Measurements from ENCODE around the gene ACBD6. TPM values are rescaled to one million over a fixed set of nuclear protein-coding genes. Genes with fewer than 3 reads are reported as not detected.
"Not testable (repeated sequence)": the region's sequence is repeated elsewhere in the genome, so short reads cannot be mapped to it uniquely, and the experiment has no call there.

ACBD6 gene
- polyA plus RNA-seq, 4 donors: 64.9 to 75.5 (median 67.5) TPM

DNA sequence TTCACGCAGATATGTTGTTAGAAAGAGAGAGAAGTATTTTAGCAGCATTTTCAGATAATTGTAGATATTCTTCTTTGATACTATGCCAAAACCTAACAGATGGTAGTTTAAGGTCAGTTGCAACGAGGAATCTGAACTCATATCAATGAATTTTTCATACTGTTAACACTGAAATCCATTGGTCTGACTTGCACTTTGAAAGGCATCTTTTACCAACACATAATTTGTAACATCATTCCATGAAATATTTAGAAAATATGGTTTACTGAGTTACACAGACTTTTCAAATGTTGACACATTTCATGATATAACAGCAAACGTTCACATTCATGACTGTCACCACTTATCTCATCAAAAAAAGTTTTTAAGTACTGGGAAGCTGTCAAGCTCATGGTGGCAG is 4.6 kb downstream of the ACBD6 start:
- DNase-seq (ENCODE audit: low read depth in 4 of 4, low spot score in 3 of 4): no peak

DNA sequence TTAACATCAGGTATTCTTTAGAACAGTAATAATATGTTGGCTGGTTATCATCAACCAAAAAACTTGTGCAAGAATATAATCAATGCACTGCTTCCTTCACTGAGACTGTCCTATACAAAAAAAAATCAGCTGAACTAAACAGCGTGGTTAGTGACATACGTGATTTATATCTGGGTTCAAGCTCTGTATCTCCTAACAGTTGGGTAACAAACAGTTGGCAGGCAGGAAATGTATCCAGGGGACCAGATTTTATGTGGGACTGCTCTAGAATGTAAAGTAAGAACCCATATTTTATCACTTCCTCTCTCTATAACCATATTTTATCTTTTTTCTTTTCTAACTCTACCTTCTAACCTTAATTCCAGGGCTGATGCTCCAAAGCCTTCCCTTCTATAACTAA is 8.0 kb downstream of the ACBD6 start:
- DNase-seq (ENCODE audit: low read depth in 4 of 4, low spot score in 3 of 4): no peak

DNA sequence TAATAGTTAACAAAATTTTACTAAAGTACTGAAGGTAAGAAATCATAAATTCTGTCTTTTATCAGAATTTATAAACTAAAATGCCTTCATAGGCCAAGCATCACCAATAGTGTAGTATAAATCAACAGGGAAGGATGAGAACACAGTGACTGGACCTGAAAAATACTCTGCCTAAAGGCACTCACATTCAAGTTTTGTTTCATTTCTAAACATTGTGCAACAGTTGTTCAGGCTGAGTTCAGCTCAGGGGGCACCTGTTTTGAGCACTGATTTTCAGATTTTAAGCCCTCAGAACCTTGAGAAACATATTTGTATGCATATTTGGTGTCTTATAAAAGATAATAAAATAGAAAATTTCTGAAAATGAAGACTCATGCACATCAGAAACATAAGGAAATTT is 12.4 kb downstream of the ACBD6 start:
- no peak for DNase-seq (ENCODE audit: low read depth in 4 of 4, low spot score in 3 of 4)

GRCh38 chr1:180489313-180489712 is 13.1 kb downstream of the ACBD6 start:
- DNase-seq (ENCODE audit: low read depth in 4 of 4, low spot score in 3 of 4): no peak

DNA sequence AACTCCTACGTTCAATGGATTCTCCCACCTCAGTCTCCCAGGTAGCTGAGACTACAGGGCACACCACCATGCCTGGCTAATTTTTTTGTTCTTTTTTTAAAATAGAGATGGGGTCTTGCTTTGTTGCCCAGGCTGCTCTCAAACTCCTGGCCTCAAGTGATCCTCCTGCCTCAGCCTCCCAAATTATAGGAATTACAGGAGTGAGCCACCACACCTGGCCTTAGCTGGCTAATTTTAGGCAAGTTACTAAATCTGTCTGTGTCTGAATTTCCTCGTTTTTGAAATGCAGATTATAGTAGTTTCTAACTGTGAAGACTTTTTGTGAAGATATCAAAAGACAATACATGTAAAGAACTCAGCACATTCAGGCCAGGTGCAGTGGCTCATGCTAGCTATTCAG is 13.7 kb downstream of the ACBD6 start:
- no peak for DNase-seq (ENCODE audit: low read depth in 4 of 4, low spot score in 3 of 4)

DNA sequence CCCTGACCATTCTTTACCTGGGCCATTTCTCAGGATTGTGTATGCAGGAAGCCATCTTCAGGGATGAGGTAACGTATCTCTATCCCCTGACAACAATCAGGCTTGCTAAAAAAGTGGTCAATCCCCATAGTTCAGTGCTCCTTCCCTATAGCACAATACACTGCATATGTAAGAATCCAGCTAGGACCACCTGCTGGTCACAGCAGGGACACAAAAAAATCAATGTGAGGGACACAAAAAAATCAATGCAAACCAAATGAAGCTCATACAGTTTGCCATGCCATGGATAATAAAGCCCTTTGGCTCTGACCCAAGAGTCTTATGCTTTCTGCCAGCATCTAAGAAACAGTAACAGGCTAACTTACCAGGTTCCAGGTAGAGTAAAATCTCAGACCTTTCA is 16.3 kb downstream of the ACBD6 start:
- no peak for DNase-seq (ENCODE audit: low read depth in 4 of 4, low spot score in 3 of 4)

GRCh38 chr1:180484490-180484889 is 17.9 kb downstream of the ACBD6 start:
- DNase-seq (ENCODE audit: low read depth in 4 of 4, low spot score in 3 of 4): no peak

GRCh38 chr1:180482425-180483275 is 19.7 kb downstream of the ACBD6 start:
- peak in 2 of 4 donors; percentile 29 to 33 for DNase-seq (ENCODE audit: low read depth in 4 of 4, low spot score in 3 of 4)

GRCh38 chr1:180470031-180470430 is 32.3 kb downstream of the ACBD6 start:
- DNase-seq (ENCODE audit: low read depth in 4 of 4, low spot score in 3 of 4): no peak

DNA sequence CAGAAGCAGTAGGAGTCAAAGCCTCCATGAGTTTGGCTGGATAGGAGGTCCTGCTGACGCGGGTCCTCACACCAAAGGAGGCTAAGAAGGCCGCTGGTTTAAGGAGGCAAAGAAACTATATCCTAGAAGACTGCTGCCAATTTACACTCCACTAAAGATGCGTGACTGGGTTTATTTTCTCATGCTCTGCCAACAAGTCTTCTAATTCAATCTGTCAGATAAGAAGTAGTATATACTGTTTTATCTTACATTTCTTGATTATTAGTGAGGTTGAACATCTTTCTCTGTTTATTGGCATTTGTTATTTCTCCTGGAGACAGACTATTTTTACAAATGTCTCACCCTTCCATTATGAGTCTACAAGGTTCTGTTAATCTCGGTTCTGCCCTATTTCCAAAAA is 34.1 kb downstream of the ACBD6 start:
- DNase-seq (ENCODE audit: low read depth in 4 of 4, low spot score in 3 of 4): no peak

- DNase-seq (ENCODE audit: low read depth in 4 of 4, low spot score in 3 of 4): no peak
Observed at GRCh38 chr1:180462102-180462501, 40.3 kb downstream of the ACBD6 start.

GRCh38 chr1:180461682-180462081 is 40.7 kb downstream of the ACBD6 start:
- DNase-seq (ENCODE audit: low read depth in 4 of 4, low spot score in 3 of 4): not testable (repeated sequence)

GRCh38 chr1:180458807-180459206 is 43.6 kb downstream of the ACBD6 start:
- no peak for DNase-seq (ENCODE audit: low read depth in 4 of 4, low spot score in 3 of 4)

DNA sequence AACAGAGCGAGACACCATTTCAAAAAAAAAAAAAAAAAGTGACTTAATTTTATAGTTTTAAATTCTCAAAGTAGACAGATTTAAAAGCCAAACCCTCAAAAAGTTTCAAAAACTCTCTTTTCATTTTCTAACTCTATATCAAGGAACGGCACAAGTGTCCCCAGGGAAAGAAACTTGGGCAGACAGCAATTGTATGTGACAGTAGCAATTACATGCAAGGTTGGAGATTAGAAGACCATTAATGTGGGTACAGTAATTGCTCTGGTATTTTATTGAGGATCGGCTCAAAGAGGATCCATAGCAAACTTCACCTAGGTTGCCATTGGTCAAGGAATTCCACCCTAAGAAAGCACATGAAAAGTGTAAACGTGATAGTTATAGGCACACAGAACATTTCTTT is 46.2 kb downstream of the ACBD6 start:
- no peak for DNase-seq (ENCODE audit: low read depth in 4 of 4, low spot score in 3 of 4)

GRCh38 chr1:180451504-180451903 is 50.9 kb downstream of the ACBD6 start:
- no peak for DNase-seq (ENCODE audit: low read depth in 4 of 4, low spot score in 3 of 4)

- no peak for DNase-seq (ENCODE audit: low read depth in 4 of 4, low spot score in 3 of 4)
Observed at GRCh38 chr1:180444522-180444921, 57.9 kb downstream of the ACBD6 start.

DNA sequence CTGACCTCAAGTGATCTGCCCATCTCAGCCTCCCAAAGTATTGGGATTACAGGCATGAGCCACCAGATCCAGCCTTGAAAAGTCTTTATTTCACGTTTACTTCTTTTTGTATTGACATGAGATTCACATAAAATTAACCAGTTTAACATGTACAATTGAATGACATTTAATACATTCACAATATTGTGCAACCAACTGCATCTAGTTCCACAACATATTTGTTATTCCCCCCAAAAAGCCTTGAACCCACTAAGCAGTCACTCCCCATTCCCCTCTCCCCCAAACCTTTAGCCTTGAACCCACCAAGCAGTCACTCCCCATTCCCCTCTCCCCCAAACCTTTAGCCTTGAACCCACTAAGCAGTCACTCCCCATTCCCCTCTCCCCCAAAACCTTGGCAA is 62.0 kb downstream of the ACBD6 start:
- no peak for DNase-seq (ENCODE audit: low read depth in 4 of 4, low spot score in 3 of 4)

DNA sequence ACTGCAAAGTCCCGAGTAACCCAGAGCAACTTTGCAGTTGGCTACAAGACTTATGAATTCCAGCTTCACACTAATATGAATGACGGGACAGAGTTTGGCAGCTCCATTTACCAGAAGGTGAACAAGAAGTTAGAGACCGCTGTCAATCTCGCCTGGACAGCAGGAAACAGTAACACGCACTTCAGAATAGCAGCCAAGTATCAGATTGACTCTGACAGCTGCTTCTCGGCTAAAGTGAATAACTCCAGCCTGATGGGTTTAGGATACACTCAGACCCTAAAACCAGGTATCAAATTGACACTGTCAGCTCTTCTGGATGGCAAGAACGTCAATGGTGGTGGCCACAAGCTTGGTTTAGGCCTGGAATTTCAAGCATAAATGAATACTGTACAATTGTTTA is 66.8 kb downstream of the ACBD6 start:
- DNase-seq (ENCODE audit: low read depth in 4 of 4, low spot score in 3 of 4): no peak

- DNase-seq (ENCODE audit: low read depth in 4 of 4, low spot score in 3 of 4): no peak
Observed at GRCh38 chr1:180433873-180434272, 68.5 kb downstream of the ACBD6 start.

GRCh38 chr1:180431683-180432082 is 70.7 kb downstream of the ACBD6 start:
- DNase-seq (ENCODE audit: low read depth in 4 of 4, low spot score in 3 of 4): no peak

GRCh38 chr1:180428782-180429695 is 73.3 kb downstream of the ACBD6 start:
- no peak for DNase-seq (ENCODE audit: low read depth in 4 of 4, low spot score in 3 of 4)

GRCh38 chr1:180425952-180426351 is 76.4 kb downstream of the ACBD6 start:
- no peak for DNase-seq (ENCODE audit: low read depth in 4 of 4, low spot score in 3 of 4)

Measured in right renal pelvis (tissue), 4 donors.